ENCODE measurements around the gene NARF.
A peak's percentile ranks its signal among the peaks of the same experiment; 100 is the strongest.

The NARF gene

GRCh38 chr17:82458179-82458884 is at the start of gene NARF:
NARF (plus strand) TSS chr17:82458741; CDS start chr17:82458804, 63 bp downstream.
- Histone ChIP-seq H3K9me2 (replicated peaks; ENCODE audit: control insufficient read depth, low read length) (no peaks in the 10 kb centered on the region), H4K20me1 (ENCODE audit: control insufficient read depth, insufficient read depth, low read depth, low read length) (no peaks in the 10 kb centered on the region), H3K79me2 (ENCODE audit: control insufficient read depth, low read length) (peaks cover 23% of the 10 kb centered on the region), H3K36me3 (ENCODE audit: control insufficient read depth, low read length) (peaks cover 43% of the 10 kb centered on the region), H3F3A (ENCODE audit: control insufficient read depth, insufficient read depth) (peaks cover 6% of the 10 kb centered on the region; the same call in 1 of the 2 replicates), H3K27ac (ENCODE audit: low read depth, low read length) (peak within 1 kb of the TSS; percentile 91), H3K27me3 (ENCODE audit: control insufficient read depth, low read length) (no peaks in the 10 kb centered on the region), H3K4me2 (ENCODE audit: low read length) (peak within 1 kb of the TSS; percentile 93), H3K4me3 (ENCODE audit: low read length) (peak within 1 kb of the TSS; percentile 99), H3K4me1 (ENCODE audit: control insufficient read depth, low read length) (peaks cover 21% of the 10 kb centered on the region), H3K9me3 (ENCODE audit: control insufficient read depth, insufficient read depth, low read length) (no peaks in the 10 kb centered on the region)
- TF ChIP-seq EZH2phosphoT487 (IDR thresholded peaks at IDR 0.05; ENCODE audit: borderline replicate concordance, low read length) (no peak), CTCF (IDR thresholded peaks at IDR 0.05; ENCODE audit: low read depth, low read length, poor library complexity, severe bottlenecking) (no peak)

- Histone ChIP-seq H3K79me2 (ENCODE audit: control insufficient read depth, low read length) (0 out of 2 replicates have a peak, but pooled peaks cover under 1% of the 10 kb centered on the region), H4K20me1 (ENCODE audit: control insufficient read depth, insufficient read depth, low read depth, low read length) (no peaks in the 10 kb centered on the region), H3K27ac (ENCODE audit: low read depth, low read length) (no peak overlapping the region), H3F3A (ENCODE audit: control insufficient read depth, insufficient read depth) (no peaks in the 10 kb centered on the region), H3K4me3 (ENCODE audit: low read length) (no peak overlapping the region), H3K36me3 (ENCODE audit: control insufficient read depth, low read length) (no peaks in the 10 kb centered on the region; the same call in 1 of the 2 replicates), H3K9me3 (ENCODE audit: control insufficient read depth, insufficient read depth, low read length) (no peaks in the 10 kb centered on the region), H3K4me2 (ENCODE audit: low read length) (no peak overlapping the region), H3K9me2 (replicated peaks; ENCODE audit: control insufficient read depth, low read length) (no peaks in the 10 kb centered on the region), H3K27me3 (ENCODE audit: control insufficient read depth, low read length) (no peaks in the 10 kb centered on the region), H3K4me1 (ENCODE audit: control insufficient read depth, low read length) (peaks cover 7% of the 10 kb centered on the region; the same call in 1 of the 2 replicates)
- TF ChIP-seq CTCF (IDR thresholded peaks at IDR 0.05; ENCODE audit: low read depth, low read length, poor library complexity, severe bottlenecking) (no peak), EZH2phosphoT487 (IDR thresholded peaks at IDR 0.05; ENCODE audit: borderline replicate concordance, low read length) (no peak)
Observed at GRCh38 chr17:82408938-82409318, 49.6 kb upstream of the NARF start.

DNA sequence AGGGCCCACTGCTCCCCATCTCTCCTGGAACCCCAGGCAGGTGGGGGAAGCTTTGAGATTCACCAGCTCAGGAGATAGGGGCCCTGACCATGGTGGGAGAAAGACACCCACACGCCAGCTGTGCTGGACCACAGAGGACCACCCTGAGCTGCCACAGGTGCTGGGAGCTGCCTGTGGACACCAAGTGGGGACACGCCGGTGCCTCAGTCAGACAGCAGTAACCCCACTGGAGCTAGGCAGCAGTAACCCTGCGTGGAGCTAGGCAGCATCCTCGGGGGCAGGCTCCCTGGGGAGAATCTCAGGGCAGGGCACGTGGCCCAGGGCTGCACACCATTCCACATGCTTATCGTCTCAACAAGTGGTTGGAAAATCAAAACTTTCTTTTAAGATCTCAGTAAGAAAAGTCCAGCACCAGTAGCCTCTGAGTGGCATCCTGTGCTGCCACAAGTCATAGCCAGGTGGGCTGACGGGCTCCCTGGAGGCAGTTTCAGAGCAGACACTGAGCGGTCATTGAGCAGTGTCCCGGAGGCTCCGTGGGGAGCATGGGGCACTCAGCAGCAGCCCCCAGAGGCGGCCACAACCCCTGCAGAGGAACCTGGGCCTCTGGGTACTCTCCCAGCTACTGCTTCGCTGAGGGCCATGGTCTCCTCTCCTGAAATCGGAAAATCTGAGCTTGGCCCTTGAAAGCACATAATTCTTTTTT is 48.4 kb upstream of the NARF start:
- Histone ChIP-seq H3K27me3 (ENCODE audit: control insufficient read depth, low read length) (no peaks in the 10 kb centered on the region), H4K20me1 (ENCODE audit: control insufficient read depth, insufficient read depth, low read depth, low read length) (peaks cover 5% of the 10 kb centered on the region), H3K4me2 (ENCODE audit: low read length) (no peak overlapping the region), H3K36me3 (ENCODE audit: control insufficient read depth, low read length) (no peaks in the 10 kb centered on the region), H3K9me3 (ENCODE audit: control insufficient read depth, insufficient read depth, low read length) (no peaks in the 10 kb centered on the region), H3K4me1 (ENCODE audit: control insufficient read depth, low read length) (peaks cover 7% of the 10 kb centered on the region; the same call in 1 of the 2 replicates), H3K27ac (ENCODE audit: low read depth, low read length) (no peak overlapping the region), H3F3A (ENCODE audit: control insufficient read depth, insufficient read depth) (no peaks in the 10 kb centered on the region), H3K4me3 (ENCODE audit: low read length) (no peak overlapping the region), H3K9me2 (replicated peaks; ENCODE audit: control insufficient read depth, low read length) (no peaks in the 10 kb centered on the region), H3K79me2 (ENCODE audit: control insufficient read depth, low read length) (0 out of 2 replicates have a peak, but pooled peaks cover 2% of the 10 kb centered on the region)
- no peak for TF ChIP-seq EZH2phosphoT487 (IDR thresholded peaks at IDR 0.05; ENCODE audit: borderline replicate concordance, low read length)
- TF ChIP-seq CTCF (IDR thresholded peaks at IDR 0.05; ENCODE audit: low read depth, low read length, poor library complexity, severe bottlenecking), result no peak

Measured in DOHH2 (cell line).